Upper lobe of left lung (tissue), 6 donors: ENCODE data around the gene GRIK5. TPM values are rescaled to one million over a fixed set of nuclear protein-coding genes. Genes with fewer than 3 reads are reported as not detected.

Source experiments
- ATAC-seq, 2 donors: fragments of 200-7000 bp; cut with Tn5 transposase; one replicate each; pipeline ENCODE4 v1.9.1; 2022; ENCODE audit warnings: mild to moderate bottlenecking in 2 of 2, moderate library complexity in 2 of 2; ENCODE audit not compliant: low FRiP score in 2 of 2
- DNase-seq, 2 donors: peaks; one replicate each; pipeline ENCODE4 v3.0.0-alpha.2; 2019 to 2020
- H3K27ac ChIP-seq, 4 donors: fragments of 200-600 bp; sonication (generic); one replicate each; pipeline ENCODE4 v1.5.1; 2016 to 2019
- H3K27me3 ChIP-seq, 4 donors: fragments of 200-600 bp; sonication (generic); one replicate each; pipeline ENCODE4 v1.5.1; 2017 to 2019
- H3K36me3 ChIP-seq, 4 donors: fragments of 200-600 bp; sonication (generic); one replicate each; pipeline ENCODE4 v1.5.1; 2016 to 2019
- H3K4me1 ChIP-seq, 4 donors: fragments of 200-600 bp; sonication (generic); one replicate each; pipeline ENCODE4 v1.5.1; 2018 to 2019
- H3K4me3 ChIP-seq, 4 donors: fragments of 200-600 bp; sonication (generic); one replicate each; pipeline ENCODE4 v1.5.1; 2017 to 2019; ENCODE audit warnings: mild to moderate bottlenecking in 2 of 4, moderate library complexity in 1 of 4
- H3K9me3 ChIP-seq, 4 donors: fragments of 200-600 bp; sonication (generic); one replicate each; pipeline ENCODE4 v1.5.1; 2018 to 2019
- EP300 ChIP-seq, 4 donors: sonication (generic); formaldehyde crosslinking; IDR thresholded peaks; one replicate each; pipeline ENCODE4 v1.5.1; 2017; ENCODE audit warnings: antibody characterized with exemption in 4 of 4, control low read depth in 2 of 4
- POLR2A ChIP-seq, 4 donors: fragments of 450-650 bp; IDR thresholded peaks; one replicate each; pipeline ENCODE4 v1.5.1; 2016 to 2017; ENCODE audit warnings: antibody characterized with exemption in 4 of 4, mild to moderate bottlenecking in 2 of 4
- POLR2AphosphoS5 ChIP-seq, 2 donors: sonication (generic); formaldehyde crosslinking; IDR thresholded peaks; one replicate each; pipeline ENCODE4 v1.5.1; 2017; ENCODE audit warnings: antibody characterized with exemption in 2 of 2
- WGBS, 2 donors: methylation state at CpG; one replicate each; pipeline ENCODE4 v1.1.5; 2017 to 2018; 5-methylcytosine and 5-hydroxymethylcytosine counted together
- total RNA-seq, 6 donors: library from RNA; depleted of rRNA in 4 of 6; stranded (reverse); fragments of >200 nt in 4 of 6; gene quantifications; one replicate each; pipeline versions ENCODE4 v1.1.0 to v1.2.1, GENCODE V29; 2016 to 2021
- TF ChIP-seq, protein P1 (sequence below), 6 experiments: fragments of 450-650 bp in 4 of 6; fragments of 200-600 bp in 2 of 6; sonication (generic) in 2 of 6; IDR thresholded peaks; one replicate each; pipeline ENCODE4 v1.5.1; 2016 to 2019; ENCODE audit warnings: antibody characterized with exemption in 6 of 6
- donor health status: DM: no; HTN: no; CAD: no; lungs with moderate emphysema.
- donor health status: DM: no; HTN: yes; CAD: no; lungs with severe emphysema.

The GRIK5 gene
- total RNA-seq, 6 donors from 2014 or later = 0.15 to 2.7 (median 0.54) TPM; not detected in 1

DNA sequence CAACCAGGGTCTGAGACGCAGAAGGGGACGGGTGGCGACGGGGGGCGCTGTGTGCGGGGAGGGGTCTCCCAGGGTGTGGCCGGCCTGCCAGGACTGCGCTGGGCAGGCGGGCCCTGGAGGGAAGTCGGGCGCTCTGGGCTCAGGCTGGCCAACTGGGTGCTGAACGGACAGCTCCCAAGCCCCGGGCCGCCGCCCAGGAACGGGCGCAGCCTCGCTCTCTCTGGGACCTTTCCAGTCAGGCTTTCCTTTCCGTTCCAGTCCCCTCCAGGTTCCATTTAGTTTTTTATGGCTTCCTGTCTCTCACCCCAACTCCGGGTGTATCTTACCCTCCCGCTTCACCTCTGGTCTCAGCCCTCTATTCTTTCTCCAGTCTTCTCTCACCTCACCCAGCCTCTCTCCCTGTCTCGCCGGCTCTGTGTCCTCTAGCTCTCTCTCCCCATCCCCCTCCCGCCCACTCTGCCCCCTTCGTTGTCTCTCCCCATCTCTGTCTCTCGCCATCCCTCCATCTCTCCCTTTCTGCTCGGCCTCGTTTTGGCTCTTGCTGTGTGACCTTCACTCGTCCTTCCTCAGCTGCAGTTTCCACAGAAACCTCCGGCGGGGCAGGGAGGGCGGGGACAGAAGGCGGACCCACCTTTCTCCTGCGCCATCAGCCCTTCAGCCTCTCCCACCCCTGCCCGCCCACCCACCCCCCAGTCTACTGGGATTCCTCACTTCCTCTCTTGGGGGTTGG lies 72.7 kb downstream of the GRIK5 start:
- 2 to 3% methylated on average over 30 to 32 of the region's 35 CpGs for WGBS, 2 donors
- Histone ChIP-seq H3K27ac (no peak overlapping the region), H3K36me3 (no peaks in the 10 kb centered on the region), H3K27me3 (peaks cover 0 to 53% (median 25%) of the 10 kb centered on the region in 4 donors), H3K4me1 (peaks cover 11 to 36% (median 15%) of the 10 kb centered on the region in 4 donors), H3K4me3 (no peak overlapping the region), H3K9me3 (no peaks in the 10 kb centered on the region)
- TF ChIP-seq POLR2AphosphoS5 (IDR thresholded peaks at IDR 0.05) = no peak
- TF ChIP-seq POLR2A (IDR thresholded peaks at IDR 0.05) = no peak
- TF ChIP-seq, protein P1, sequence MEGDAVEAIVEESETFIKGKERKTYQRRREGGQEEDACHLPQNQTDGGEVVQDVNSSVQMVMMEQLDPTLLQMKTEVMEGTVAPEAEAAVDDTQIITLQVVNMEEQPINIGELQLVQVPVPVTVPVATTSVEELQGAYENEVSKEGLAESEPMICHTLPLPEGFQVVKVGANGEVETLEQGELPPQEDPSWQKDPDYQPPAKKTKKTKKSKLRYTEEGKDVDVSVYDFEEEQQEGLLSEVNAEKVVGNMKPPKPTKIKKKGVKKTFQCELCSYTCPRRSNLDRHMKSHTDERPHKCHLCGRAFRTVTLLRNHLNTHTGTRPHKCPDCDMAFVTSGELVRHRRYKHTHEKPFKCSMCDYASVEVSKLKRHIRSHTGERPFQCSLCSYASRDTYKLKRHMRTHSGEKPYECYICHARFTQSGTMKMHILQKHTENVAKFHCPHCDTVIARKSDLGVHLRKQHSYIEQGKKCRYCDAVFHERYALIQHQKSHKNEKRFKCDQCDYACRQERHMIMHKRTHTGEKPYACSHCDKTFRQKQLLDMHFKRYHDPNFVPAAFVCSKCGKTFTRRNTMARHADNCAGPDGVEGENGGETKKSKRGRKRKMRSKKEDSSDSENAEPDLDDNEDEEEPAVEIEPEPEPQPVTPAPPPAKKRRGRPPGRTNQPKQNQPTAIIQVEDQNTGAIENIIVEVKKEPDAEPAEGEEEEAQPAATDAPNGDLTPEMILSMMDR (IDR thresholded peaks at IDR 0.05) = no peak
- TF ChIP-seq EP300 (IDR thresholded peaks at IDR 0.05) = no peak
- ATAC-seq (peak; percentile 45 to 54), DNase-seq (peak; percentile 29 to 90)

- no peak for TF ChIP-seq POLR2A (IDR thresholded peaks at IDR 0.05)
- TF ChIP-seq EP300 (IDR thresholded peaks at IDR 0.05) = no peak
- TF ChIP-seq, protein P1 (IDR thresholded peaks at IDR 0.05) = no peak
- TF ChIP-seq POLR2AphosphoS5 (IDR thresholded peaks at IDR 0.05) = no peak
- Histone ChIP-seq H3K27me3 (peaks cover 0 to 55% (median 23%) of the 10 kb centered on the region in 4 donors), H3K4me1 (peaks cover 11 to 36% (median 15%) of the 10 kb centered on the region in 4 donors), H3K4me3 (no peak overlapping the region), H3K27ac (no peak overlapping the region), H3K36me3 (no peaks in the 10 kb centered on the region), H3K9me3 (no peaks in the 10 kb centered on the region)
- DNase-seq = no peak
- no peak for ATAC-seq
- WGBS, 2 donors = 34 to 48% methylated on average over 12 of the region's 12 CpGs
These were observed 73.8 kb downstream of the GRIK5 start for GRCh38 chr19:41995959-41996797.

DNA sequence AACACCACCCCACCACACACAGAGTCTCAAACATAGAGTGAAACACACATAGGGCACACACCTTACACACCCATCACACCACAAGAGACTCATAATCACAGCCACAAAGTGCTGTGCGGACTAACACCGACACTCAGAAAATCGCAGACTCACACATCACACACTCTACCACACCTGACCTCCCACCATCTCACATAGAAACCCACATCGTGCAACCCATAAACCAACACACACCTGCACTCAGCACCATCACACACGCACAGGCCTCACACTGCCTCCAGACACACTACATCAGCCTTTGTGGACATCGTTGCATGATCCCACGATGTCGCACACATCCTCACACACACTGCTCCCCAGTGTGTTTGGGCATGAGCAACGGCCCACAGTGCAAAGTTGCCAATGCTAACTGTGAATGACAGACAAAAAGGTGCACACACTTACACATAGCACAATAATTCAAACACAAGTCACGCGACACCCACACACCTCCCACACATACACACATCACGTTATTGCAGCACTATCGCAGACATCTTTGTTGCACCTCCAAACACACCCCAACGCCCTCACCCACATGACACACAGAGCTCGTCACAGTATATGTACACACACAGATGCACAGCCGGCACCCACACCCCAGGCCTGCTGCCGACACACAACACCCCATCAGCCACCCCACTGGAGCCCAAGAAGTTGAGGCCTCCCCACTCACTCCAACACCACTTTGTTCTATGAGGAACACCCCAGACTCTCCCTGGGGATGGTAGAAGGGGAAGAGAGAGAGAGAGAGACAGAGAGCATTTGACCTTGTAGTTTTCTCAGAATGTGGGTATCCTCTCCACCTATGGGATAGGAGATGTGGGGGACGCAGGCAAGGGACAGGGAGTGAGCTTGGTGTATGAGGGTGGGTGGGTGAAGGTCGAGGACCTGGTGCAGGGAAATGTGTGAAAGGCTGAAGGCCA lies 74.7 kb downstream of the GRIK5 start:
- H3K9me3 ChIP-seq = no peaks in the 10 kb centered on the region
- peaks cover 11 to 36% (median 15%) of the 10 kb centered on the region in 4 donors for H3K4me1 ChIP-seq
- peaks cover 0 to 55% (median 23%) of the 10 kb centered on the region in 4 donors for H3K27me3 ChIP-seq
- TF ChIP-seq POLR2AphosphoS5 (IDR thresholded peaks at IDR 0.05) = no peak
- no peak for TF ChIP-seq POLR2A (IDR thresholded peaks at IDR 0.05)
- TF ChIP-seq, protein P1 (IDR thresholded peaks at IDR 0.05) = no peak
- TF ChIP-seq EP300 (IDR thresholded peaks at IDR 0.05) = no peak
- ATAC-seq = no peak
- H3K4me3 ChIP-seq = no peak overlapping the region
- no peaks in the 10 kb centered on the region for H3K36me3 ChIP-seq
- 81 to 82% methylated on average over 19 of the region's 19 CpGs for WGBS, 2 donors
- no peak for DNase-seq
- H3K27ac ChIP-seq = no peak overlapping the region

DNA sequence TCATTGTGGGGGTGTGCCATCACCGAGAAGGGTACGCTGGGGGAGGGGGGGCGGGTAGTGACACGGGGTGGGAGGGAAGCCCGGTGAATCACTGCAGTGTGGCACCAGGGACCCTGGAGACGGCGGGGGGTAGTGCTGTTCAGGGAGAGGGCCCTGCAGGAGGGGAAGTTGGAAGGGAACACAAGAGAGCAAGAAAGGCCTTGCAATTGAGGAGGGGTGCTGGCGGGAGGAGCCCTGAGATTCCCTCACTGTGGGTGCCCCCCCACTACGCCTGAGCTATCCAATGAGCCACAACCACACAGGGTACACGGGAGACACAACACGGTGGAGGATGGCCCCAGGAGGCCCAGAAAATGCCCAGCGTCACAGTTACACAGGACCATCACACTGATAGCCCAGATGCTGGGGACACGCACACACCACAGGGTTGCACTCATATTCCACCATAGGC lies 75.5 kb downstream of the GRIK5 start:
- Histone ChIP-seq H3K9me3 (no peaks in the 10 kb centered on the region), H3K4me3 (peak overlapping the region in 3 of 4 donors; percentile 47 to 52 (median 47)), H3K27me3 (peaks cover 0 to 52% (median 21%) of the 10 kb centered on the region in 4 donors), H3K27ac (no peak overlapping the region), H3K36me3 (no peaks in the 10 kb centered on the region), H3K4me1 (peaks cover 11 to 36% (median 15%) of the 10 kb centered on the region in 4 donors)
- DNase-seq (no peak), ATAC-seq (no peak)
- TF ChIP-seq POLR2AphosphoS5 (IDR thresholded peaks at IDR 0.05) (no peak), POLR2A (IDR thresholded peaks at IDR 0.05) (no peak), EP300 (IDR thresholded peaks at IDR 0.05) (no peak)
- TF ChIP-seq, protein P1 (IDR thresholded peaks at IDR 0.05) = no peak
- 18 to 25% methylated on average over 12 to 13 of the region's 13 CpGs for WGBS, 2 donors
